ENCODE data around the gene MICAL2. TPM values are rescaled to one million over a fixed set of nuclear protein-coding genes. Genes with fewer than 3 reads are reported as not detected.

Gene MICAL2
- total and polyA plus RNA-seq, 2 donors (not counting 1 experiment from before 2014, with no cell fraction given) = 0.32 to 0.40 TPM

GRCh38 chr11:12177739-12178338, 67.4 kb downstream of the MICAL2 start:
- TF ChIP-seq CTCF (IDR thresholded peaks at IDR 0.05) (no peak), EZH2 (IDR thresholded peaks at IDR 0.05; ENCODE audit: borderline replicate concordance, insufficient read depth, low read depth, low read length, poor library complexity, severe bottlenecking) (no peak)
- Mint-ChIP-seq H3K27me3 (peaks cover 19% of the 10 kb centered on the region), H3K27ac (no peak overlapping the region), H3K9me3 (ENCODE audit: insufficient read depth) (no peaks in the 10 kb centered on the region), H3K4me1 (no peaks in the 10 kb centered on the region), H3K4me3 (no peak overlapping the region)
- Histone ChIP-seq H3K4me3 (ENCODE audit: control extremely low read depth in 1 of 5, extremely low read depth in 1 of 5, insufficient read depth in 1 of 5, low read depth in 2 of 5, low read length in 4 of 5) (no peak overlapping the region), H3K9me3 (ENCODE audit: control extremely low read depth in 1 of 3, control insufficient read depth in 2 of 3, insufficient read depth in 1 of 3, low read length in 2 of 3) (no peaks in the 10 kb centered on the region), H4K20me1 (ENCODE audit: control insufficient read depth, insufficient read depth, low read length, poor library complexity, severe bottlenecking) (no peaks in the 10 kb centered on the region), H2AFZ (ENCODE audit: insufficient read depth, low read depth, low read length, poor library complexity, severe bottlenecking) (no peak overlapping the region), H3K27ac (ENCODE audit: low read length in 2 of 2) (no peak overlapping the region), H3K27me3 (replicated peaks in 1 of 4; ENCODE audit: control extremely low read depth in 1 of 4, control insufficient read depth in 3 of 4, insufficient read depth in 4 of 4, low read length in 3 of 4) (no peaks in the 10 kb centered on the region), H3K4me2 (replicated peaks; ENCODE audit: low read depth, low read length, poor library complexity, severe bottlenecking) (no peak overlapping the region), H3K79me2 (ENCODE audit: control insufficient read depth, insufficient read depth, low read length) (no peaks in the 10 kb centered on the region), H3K36me3 (replicated peaks in 1 of 2; ENCODE audit: control extremely low read depth in 1 of 2, control insufficient read depth in 1 of 2, extremely low read depth in 1 of 2, insufficient read depth in 2 of 2, low read length in 1 of 2) (no peaks in the 10 kb centered on the region), H3K4me1 (ENCODE audit: control insufficient read depth in 2 of 2, insufficient read depth in 2 of 2, low read length in 2 of 2) (no peaks in the 10 kb centered on the region), H3K9ac (ENCODE audit: low read length) (no peak overlapping the region)
- 90% methylated on average over 1 of the region's 3 CpGs for WGBS (ENCODE audit: insufficient coverage)
- ATAC-seq (ENCODE audit: low read depth) (no peak), DNase-seq (no peak)
- CTCF ChIA-PET = no interaction called here
- POLR2A ChIA-PET = no interaction called here
- intact Hi-C loops (cut with micrococcal nuclease) = no loop called here

- Mint-ChIP-seq H3K4me3 (no peak overlapping the region), H3K27ac (no peak overlapping the region)
Observed at GRCh38 chr11:12179019-12179418, 68.6 kb downstream of the MICAL2 start.

More at GRCh38 chr11:12179019-12179418, 68.6 kb downstream of the MICAL2 start:
- no peak for TF ChIP-seq EZH2 (IDR thresholded peaks at IDR 0.05; ENCODE audit: borderline replicate concordance, insufficient read depth, low read depth, low read length, poor library complexity, severe bottlenecking)
- no peak for TF ChIP-seq CTCF (IDR thresholded peaks at IDR 0.05)
- DNase-seq (no peak), ATAC-seq (ENCODE audit: low read depth) (no peak)
- no peaks in the 10 kb centered on the region for H3K4me1 ChIP-seq (ENCODE audit: control insufficient read depth in 2 of 2, insufficient read depth in 2 of 2, low read length in 2 of 2)
- Mint-ChIP-seq H3K4me1 (no peaks in the 10 kb centered on the region), H3K27me3 (peaks cover 19% of the 10 kb centered on the region), H3K9me3 (ENCODE audit: insufficient read depth) (no peaks in the 10 kb centered on the region)
- no peaks in the 10 kb centered on the region for H3K27me3 ChIP-seq (replicated peaks in 1 of 4; ENCODE audit: control extremely low read depth in 1 of 4, control insufficient read depth in 3 of 4, insufficient read depth in 4 of 4, low read length in 3 of 4)
- H3K9ac ChIP-seq (ENCODE audit: low read length) = no peak overlapping the region
- no peak overlapping the region for H3K4me2 ChIP-seq (replicated peaks; ENCODE audit: low read depth, low read length, poor library complexity, severe bottlenecking)
- H3K9me3 ChIP-seq (ENCODE audit: control extremely low read depth in 1 of 3, control insufficient read depth in 2 of 3, insufficient read depth in 1 of 3, low read length in 2 of 3) = no peaks in the 10 kb centered on the region
- no peaks in the 10 kb centered on the region for H4K20me1 ChIP-seq (ENCODE audit: control insufficient read depth, insufficient read depth, low read length, poor library complexity, severe bottlenecking)
- ChIA-PET CTCF (no interaction called here), POLR2A (no interaction called here)
- no peaks in the 10 kb centered on the region for H3K36me3 ChIP-seq (replicated peaks in 1 of 2; ENCODE audit: control extremely low read depth in 1 of 2, control insufficient read depth in 1 of 2, extremely low read depth in 1 of 2, insufficient read depth in 2 of 2, low read length in 1 of 2)
- H3K79me2 ChIP-seq (ENCODE audit: control insufficient read depth, insufficient read depth, low read length) = no peaks in the 10 kb centered on the region
- 79% methylated on average over 5 of the region's 5 CpGs for WGBS (ENCODE audit: insufficient coverage)
- intact Hi-C loops (cut with micrococcal nuclease) = no loop called here
- no peak overlapping the region for H2AFZ ChIP-seq (ENCODE audit: insufficient read depth, low read depth, low read length, poor library complexity, severe bottlenecking)
- H3K27ac ChIP-seq (ENCODE audit: low read length in 2 of 2) = no peak overlapping the region
- H3K4me3 ChIP-seq (ENCODE audit: control extremely low read depth in 1 of 5, extremely low read depth in 1 of 5, insufficient read depth in 1 of 5, low read depth in 2 of 5, low read length in 4 of 5) = no peak overlapping the region

Measured in B cell (primary cell).